Liver (tissue), 9 donors: ENCODE data around the gene CA10. TPM values are rescaled to one million over a fixed set of nuclear protein-coding genes. Genes with fewer than 3 reads are reported as not detected.

Experiments
- DNase-seq: peaks from one replicate; pipeline ENCODE4 v3.0.0-alpha.2; 2017; ENCODE audit warnings: low spot score
- H3K27ac ChIP-seq, 2 donors: one replicate each; pipeline ENCODE4 v1.7.0; 2013; ENCODE audit warnings: inconsistent platforms in 2 of 2, low read length in 2 of 2, control low read depth in 1 of 2, low read depth in 1 of 2, mild to moderate bottlenecking in 1 of 2
- H3K27me3 ChIP-seq, 4 donors: one replicate each; pipeline versions ENCODE4 v1.6.1 to v1.7.0; 2013; ENCODE audit warnings: low read length in 3 of 4, inconsistent platforms in 1 of 4, mild to moderate bottlenecking in 1 of 4, moderate library complexity in 1 of 4; ENCODE audit not compliant: control insufficient read depth in 4 of 4, insufficient read depth in 4 of 4
- H3K36me3 ChIP-seq, 4 donors: one replicate each; pipeline versions ENCODE4 v1.6.1 to v1.7.0; 2013; ENCODE audit warnings: low read length in 3 of 4, mild to moderate bottlenecking in 3 of 4, low read depth in 1 of 4, moderate library complexity in 1 of 4; ENCODE audit not compliant: control insufficient read depth in 4 of 4, insufficient read depth in 3 of 4
- H3K4me1 ChIP-seq, 4 donors: one replicate each; pipeline versions ENCODE4 v1.6.1 to v1.7.0; 2013; ENCODE audit warnings: low read length in 3 of 4, mild to moderate bottlenecking in 3 of 4, moderate library complexity in 1 of 4; ENCODE audit not compliant: control insufficient read depth in 4 of 4, insufficient read depth in 4 of 4
- H3K4me3 ChIP-seq, 3 donors: one replicate each; pipeline versions ENCODE4 v1.6.1 to v1.7.0; 2013; ENCODE audit warnings: low read length in 3 of 3, control low read depth in 1 of 3, low read depth in 1 of 3, mild to moderate bottlenecking in 1 of 3
- H3K9ac ChIP-seq, 2 donors: one replicate each; pipeline ENCODE4 v1.7.0; 2013; ENCODE audit warnings: low read length in 2 of 2, mild to moderate bottlenecking in 2 of 2, moderate library complexity in 2 of 2, control low read depth in 1 of 2, low read depth in 1 of 2
- H3K9me3 ChIP-seq, 4 donors: one replicate each; pipeline versions ENCODE4 v1.6.1 to v1.7.0; 2013; ENCODE audit warnings: low read length in 3 of 4; ENCODE audit not compliant: control insufficient read depth in 4 of 4
- ATF3 ChIP-seq: IDR thresholded peaks from 2 replicates; pipeline ENCODE4 v1.6.1; 2016; ENCODE audit warnings: antibody characterized with exemption
- FOXA1 ChIP-seq: IDR thresholded peaks from 2 replicates; pipeline ENCODE4 v1.6.1; 2016; ENCODE audit warnings: antibody characterized with exemption
- FOXA2 ChIP-seq: IDR thresholded peaks from 2 replicates; pipeline ENCODE4 v1.6.1; 2016; ENCODE audit warnings: antibody characterized with exemption
- GABPA ChIP-seq, 2 donors: IDR thresholded peaks in 1 of 2; conservative IDR thresholded peaks in 1 of 2; 2 replicates each; pipeline ENCODE4 v1.6.1; 2016; ENCODE audit warnings: antibody characterized with exemption in 2 of 2, mild to moderate bottlenecking in 1 of 2, moderate library complexity in 1 of 2
- HNF4A ChIP-seq, 2 donors: conservative IDR thresholded peaks; 2 replicates each; pipeline ENCODE4 v1.6.1; 2016; ENCODE audit warnings: antibody characterized with exemption in 2 of 2, mild to moderate bottlenecking in 2 of 2
- HNF4G ChIP-seq: IDR thresholded peaks from 2 replicates; pipeline ENCODE4 v1.6.1; 2016; ENCODE audit warnings: antibody characterized with exemption
- JUND ChIP-seq, 2 donors: IDR thresholded peaks; 2 replicates each; pipeline ENCODE4 v1.6.1; 2016; ENCODE audit warnings: antibody characterized with exemption in 2 of 2
- MAX ChIP-seq: IDR thresholded peaks from 2 replicates; pipeline ENCODE4 v1.6.1; 2016; ENCODE audit warnings: antibody characterized with exemption
- NR2F2 ChIP-seq: IDR thresholded peaks from 2 replicates; pipeline ENCODE4 v1.6.1; 2016; ENCODE audit warnings: antibody characterized with exemption
- RAD21 ChIP-seq, 2 donors: IDR thresholded peaks; 2 replicates each; pipeline ENCODE4 v1.6.1; 2016; ENCODE audit warnings: antibody characterized with exemption in 2 of 2, mild to moderate bottlenecking in 2 of 2
- RXRA ChIP-seq, 2 donors: IDR thresholded peaks; 2 replicates each; pipeline ENCODE4 v1.6.1; 2017 to 2018; ENCODE audit warnings: antibody characterized with exemption in 2 of 2, mild to moderate bottlenecking in 1 of 2
- SP1 ChIP-seq: IDR thresholded peaks from 2 replicates; pipeline ENCODE4 v1.6.1; 2018; ENCODE audit warnings: antibody characterized with exemption, mild to moderate bottlenecking
- TAF1 ChIP-seq: conservative IDR thresholded peaks from 2 replicates; pipeline ENCODE4 v1.6.1; 2016; ENCODE audit warnings: antibody characterized with exemption, mild to moderate bottlenecking
- YY1 ChIP-seq: IDR thresholded peaks from 2 replicates; pipeline ENCODE4 v1.6.1; 2016; ENCODE audit warnings: antibody characterized with exemption, mild to moderate bottlenecking
- ZBTB33 ChIP-seq: IDR thresholded peaks from 2 replicates; pipeline ENCODE4 v1.6.1; 2016; ENCODE audit warnings: antibody characterized with exemption
- WGBS: extraction: QIAGEN DNeasy Blood & Tissue Kit; methylation state at CpG from one replicate; pipeline ENCODE4 v1.1.7; 2013; 5-methylcytosine and 5-hydroxymethylcytosine counted together
- polyA plus RNA-seq, 2 donors: library from polyadenylated mRNA; stranded (reverse) in 1 of 2; unstranded in 1 of 2; fragments of 200-250 nt in 1 of 2; fragments of >200 nt in 1 of 2; fragmentation: Nextera tagmentation in 1 of 2; extraction: Ambion mirVana in 1 of 2; gene quantifications; one replicate each; pipeline versions ENCODE4 v1.2.1 to v1.2.3, GENCODE V29; 2013 to 2015
- total RNA-seq, 2 donors: library from RNA; depleted of rRNA; stranded (reverse); fragments of >200 nt; gene quantifications; one replicate each; pipeline ENCODE4 v1.2.3, GENCODE V29; 2014
- TF ChIP-seq, protein P1 (sequence below): fragments of 150-350 bp; IDR thresholded peaks from 2 replicates; pipeline ENCODE4 v1.5.1; 2017; ENCODE audit warnings: improper control_type of control experiment, low read depth, low read length; ENCODE audit not compliant: missing input control
- TF ChIP-seq, protein P2 (sequence below): IDR thresholded peaks from 2 replicates; pipeline ENCODE4 v1.6.1; 2016; ENCODE audit warnings: antibody characterized with exemption, mild to moderate bottlenecking
- donor health status: healthy.
- donor health status: healthy.
- donor health status: healthy.
- donor health status: healthy.
- donor health status: healthy.

CA10 gene
- total and polyA plus RNA-seq, 4 donors, result 0.05 TPM; not detected in 3

DNA sequence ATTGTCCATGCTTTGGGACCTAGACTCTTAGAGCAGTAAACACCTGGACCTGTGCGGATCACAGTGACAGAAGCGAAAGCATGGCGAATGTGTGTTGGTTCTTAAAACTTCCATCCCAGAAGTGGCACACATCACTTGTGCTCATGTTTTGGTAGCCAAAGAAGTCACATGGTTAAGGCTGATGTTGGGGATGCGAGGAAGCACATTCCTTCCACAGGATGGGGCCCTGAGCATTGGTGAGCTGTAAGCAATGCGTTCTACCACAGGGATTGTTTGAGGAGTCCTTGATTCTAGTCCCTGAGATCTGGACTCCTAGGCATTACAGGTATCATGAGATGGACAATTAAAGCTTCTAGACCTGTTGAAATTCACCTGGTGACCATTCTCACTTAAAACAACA, 522.2 kb downstream of the CA10 start:
- H3K9me3 ChIP-seq, result no peaks in the 10 kb centered on the region
- no peaks in the 10 kb centered on the region for H3K36me3 ChIP-seq
- no peaks in the 10 kb centered on the region for H3K4me1 ChIP-seq
- H3K4me3 ChIP-seq, result no peak overlapping the region
- no peak for DNase-seq
- no peak overlapping the region for H3K9ac ChIP-seq
- TF ChIP-seq, protein P1, sequence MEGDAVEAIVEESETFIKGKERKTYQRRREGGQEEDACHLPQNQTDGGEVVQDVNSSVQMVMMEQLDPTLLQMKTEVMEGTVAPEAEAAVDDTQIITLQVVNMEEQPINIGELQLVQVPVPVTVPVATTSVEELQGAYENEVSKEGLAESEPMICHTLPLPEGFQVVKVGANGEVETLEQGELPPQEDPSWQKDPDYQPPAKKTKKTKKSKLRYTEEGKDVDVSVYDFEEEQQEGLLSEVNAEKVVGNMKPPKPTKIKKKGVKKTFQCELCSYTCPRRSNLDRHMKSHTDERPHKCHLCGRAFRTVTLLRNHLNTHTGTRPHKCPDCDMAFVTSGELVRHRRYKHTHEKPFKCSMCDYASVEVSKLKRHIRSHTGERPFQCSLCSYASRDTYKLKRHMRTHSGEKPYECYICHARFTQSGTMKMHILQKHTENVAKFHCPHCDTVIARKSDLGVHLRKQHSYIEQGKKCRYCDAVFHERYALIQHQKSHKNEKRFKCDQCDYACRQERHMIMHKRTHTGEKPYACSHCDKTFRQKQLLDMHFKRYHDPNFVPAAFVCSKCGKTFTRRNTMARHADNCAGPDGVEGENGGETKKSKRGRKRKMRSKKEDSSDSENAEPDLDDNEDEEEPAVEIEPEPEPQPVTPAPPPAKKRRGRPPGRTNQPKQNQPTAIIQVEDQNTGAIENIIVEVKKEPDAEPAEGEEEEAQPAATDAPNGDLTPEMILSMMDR, result no peak
- TF ChIP-seq YY1, result no peak
- 89% methylated on average over 5 of the region's 5 CpGs for WGBS
- H3K27me3 ChIP-seq, result no peaks in the 10 kb centered on the region
- no peak overlapping the region for H3K27ac ChIP-seq

DNA sequence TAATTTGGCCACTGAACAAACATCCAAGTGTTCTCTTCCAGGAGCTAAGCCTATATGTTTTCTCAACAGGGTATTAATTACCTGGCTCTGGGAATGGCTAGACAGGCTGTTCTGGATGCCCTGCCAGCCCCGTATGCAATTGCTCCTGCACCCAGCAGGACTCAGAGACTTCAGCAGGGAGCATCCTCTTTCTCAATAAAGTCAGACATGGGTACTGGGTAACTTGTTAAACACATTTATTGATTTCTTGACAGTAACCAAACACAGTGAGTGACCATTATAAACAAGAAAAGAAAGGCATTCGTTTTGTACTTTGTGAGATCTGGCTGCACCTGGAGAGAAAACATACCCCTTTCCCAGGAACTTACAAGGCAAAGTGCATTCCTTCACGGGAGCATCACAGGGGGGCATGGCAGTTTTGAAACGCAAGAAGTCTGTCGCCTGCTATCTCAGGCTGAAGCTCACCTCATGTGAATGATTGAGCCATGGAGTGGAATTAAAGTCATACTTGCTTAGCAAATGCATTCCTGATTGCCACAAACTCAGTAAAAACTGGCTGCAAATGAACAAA, 528.3 kb downstream of the CA10 start:
- DNase-seq, result no peak
- Histone ChIP-seq H3K4me1 (peaks cover 0 to 16% (median 12%) of the 10 kb centered on the region in 4 donors), H3K9me3 (no peaks in the 10 kb centered on the region), H3K4me3 (no peak overlapping the region), H3K36me3 (no peaks in the 10 kb centered on the region), H3K27ac (no peak overlapping the region), H3K9ac (no peak overlapping the region), H3K27me3 (no peaks in the 10 kb centered on the region)
- TF ChIP-seq SP1, result peak; percentile 22
- no peak for TF ChIP-seq NR2F2
- TF ChIP-seq FOXA1, result no peak
- peak in 1 of 2 donors; percentile 23 for TF ChIP-seq JUND (IDR thresholded peaks at IDR 0.05)
- TF ChIP-seq, protein P2, sequence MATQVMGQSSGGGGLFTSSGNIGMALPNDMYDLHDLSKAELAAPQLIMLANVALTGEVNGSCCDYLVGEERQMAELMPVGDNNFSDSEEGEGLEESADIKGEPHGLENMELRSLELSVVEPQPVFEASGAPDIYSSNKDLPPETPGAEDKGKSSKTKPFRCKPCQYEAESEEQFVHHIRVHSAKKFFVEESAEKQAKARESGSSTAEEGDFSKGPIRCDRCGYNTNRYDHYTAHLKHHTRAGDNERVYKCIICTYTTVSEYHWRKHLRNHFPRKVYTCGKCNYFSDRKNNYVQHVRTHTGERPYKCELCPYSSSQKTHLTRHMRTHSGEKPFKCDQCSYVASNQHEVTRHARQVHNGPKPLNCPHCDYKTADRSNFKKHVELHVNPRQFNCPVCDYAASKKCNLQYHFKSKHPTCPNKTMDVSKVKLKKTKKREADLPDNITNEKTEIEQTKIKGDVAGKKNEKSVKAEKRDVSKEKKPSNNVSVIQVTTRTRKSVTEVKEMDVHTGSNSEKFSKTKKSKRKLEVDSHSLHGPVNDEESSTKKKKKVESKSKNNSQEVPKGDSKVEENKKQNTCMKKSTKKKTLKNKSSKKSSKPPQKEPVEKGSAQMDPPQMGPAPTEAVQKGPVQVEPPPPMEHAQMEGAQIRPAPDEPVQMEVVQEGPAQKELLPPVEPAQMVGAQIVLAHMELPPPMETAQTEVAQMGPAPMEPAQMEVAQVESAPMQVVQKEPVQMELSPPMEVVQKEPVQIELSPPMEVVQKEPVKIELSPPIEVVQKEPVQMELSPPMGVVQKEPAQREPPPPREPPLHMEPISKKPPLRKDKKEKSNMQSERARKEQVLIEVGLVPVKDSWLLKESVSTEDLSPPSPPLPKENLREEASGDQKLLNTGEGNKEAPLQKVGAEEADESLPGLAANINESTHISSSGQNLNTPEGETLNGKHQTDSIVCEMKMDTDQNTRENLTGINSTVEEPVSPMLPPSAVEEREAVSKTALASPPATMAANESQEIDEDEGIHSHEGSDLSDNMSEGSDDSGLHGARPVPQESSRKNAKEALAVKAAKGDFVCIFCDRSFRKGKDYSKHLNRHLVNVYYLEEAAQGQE, result no peak
- no peak for TF ChIP-seq TAF1
- TF ChIP-seq HNF4G, result no peak
- peak; percentile 73 for TF ChIP-seq YY1
- peak; percentile 50 to 63 for TF ChIP-seq HNF4A (conservative IDR thresholded peaks at IDR 0.05)
- TF ChIP-seq, protein P1, result peak; percentile 43
- TF ChIP-seq FOXA2, result no peak
- TF ChIP-seq MAX, result no peak
- TF ChIP-seq ZBTB33, result no peak
- TF ChIP-seq RAD21 (IDR thresholded peaks at IDR 0.05), result peak; percentile 21 to 61
- TF ChIP-seq ATF3, result no peak
- peak; percentile 27 to 54 for TF ChIP-seq RXRA (IDR thresholded peaks at IDR 0.05)
- no peak for TF ChIP-seq GABPA (IDR thresholded peaks at IDR 0.05 in 1 of 2, conservative IDR thresholded peaks at IDR 0.05 in 1 of 2)
- WGBS, result 8% methylated on average over 5 of the region's 5 CpGs
